Lower leg skin (tissue), 3 donors: ENCODE data around the gene JMJD7.

ENCODE experiments used
- POLR2A ChIP-seq, 2 donors: fragments of 450-650 bp; IDR thresholded peaks; one replicate each; pipeline ENCODE4 v1.6.1; 2016 to 2017; ENCODE audit warnings: antibody characterized with exemption in 2 of 2, mild to moderate bottlenecking in 1 of 2, moderate library complexity in 1 of 2
- TF ChIP-seq, protein P1 (sequence below), 3 donors: fragments of 450-650 bp; IDR thresholded peaks; one replicate each; pipeline ENCODE4 v1.5.1; 2016; ENCODE audit warnings: antibody characterized with exemption in 3 of 3, mild to moderate bottlenecking in 3 of 3, moderate library complexity in 2 of 3

GRCh38 chr15:41849861-41850260, 22.0 kb downstream of the JMJD7 start:
- TF ChIP-seq POLR2A (IDR thresholded peaks at IDR 0.05) = no peak
- TF ChIP-seq, protein P1, sequence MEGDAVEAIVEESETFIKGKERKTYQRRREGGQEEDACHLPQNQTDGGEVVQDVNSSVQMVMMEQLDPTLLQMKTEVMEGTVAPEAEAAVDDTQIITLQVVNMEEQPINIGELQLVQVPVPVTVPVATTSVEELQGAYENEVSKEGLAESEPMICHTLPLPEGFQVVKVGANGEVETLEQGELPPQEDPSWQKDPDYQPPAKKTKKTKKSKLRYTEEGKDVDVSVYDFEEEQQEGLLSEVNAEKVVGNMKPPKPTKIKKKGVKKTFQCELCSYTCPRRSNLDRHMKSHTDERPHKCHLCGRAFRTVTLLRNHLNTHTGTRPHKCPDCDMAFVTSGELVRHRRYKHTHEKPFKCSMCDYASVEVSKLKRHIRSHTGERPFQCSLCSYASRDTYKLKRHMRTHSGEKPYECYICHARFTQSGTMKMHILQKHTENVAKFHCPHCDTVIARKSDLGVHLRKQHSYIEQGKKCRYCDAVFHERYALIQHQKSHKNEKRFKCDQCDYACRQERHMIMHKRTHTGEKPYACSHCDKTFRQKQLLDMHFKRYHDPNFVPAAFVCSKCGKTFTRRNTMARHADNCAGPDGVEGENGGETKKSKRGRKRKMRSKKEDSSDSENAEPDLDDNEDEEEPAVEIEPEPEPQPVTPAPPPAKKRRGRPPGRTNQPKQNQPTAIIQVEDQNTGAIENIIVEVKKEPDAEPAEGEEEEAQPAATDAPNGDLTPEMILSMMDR (IDR thresholded peaks at IDR 0.05) = no peak
